Neutrophil (primary cell): ENCODE measurements around the gene ESYT3.
"Not testable (repeated sequence)": the region's sequence is repeated elsewhere in the genome, so short reads cannot be mapped to it uniquely, and the experiment has no call there.

ENCODE experiments used
- H3K27ac ChIP-seq: fragments of 200-600 bp; sonication (generic); 2 replicates; pipeline ENCODE4 v1.5.1; 2016; ENCODE audit warnings: mild to moderate bottlenecking, moderate library complexity
- H3K27me3 ChIP-seq: fragments of 200-600 bp; sonication (generic); 2 replicates; pipeline ENCODE4 v1.6.0; 2016; ENCODE audit warnings: mild to moderate bottlenecking
- H3K36me3 ChIP-seq: fragments of 200-600 bp; sonication (generic); 2 replicates; pipeline ENCODE4 v1.5.1; 2017
- H3K4me1 ChIP-seq, 2 experiments: fragments of 200-600 bp in 1 of 2; sonication (generic) in 1 of 2; 1 replicate in 1 of 2; 2 replicates in 1 of 2; pipeline versions ENCODE4 v1.5.1 to v1.6.1; 2013 to 2016; ENCODE audit warnings: low read depth in 1 of 2, low read length in 1 of 2, mild to moderate bottlenecking in 1 of 2, moderate library complexity in 1 of 2; ENCODE audit not compliant: control insufficient read depth in 1 of 2, insufficient read depth in 1 of 2
- H3K4me3 ChIP-seq, 2 experiments: fragments of 200-600 bp in 1 of 2; sonication (generic) in 1 of 2; 1 replicate in 1 of 2; 2 replicates in 1 of 2; pipeline ENCODE4 v1.5.1; 2013 to 2016; ENCODE audit warnings: low read depth in 1 of 2, low read length in 1 of 2, mild to moderate bottlenecking in 1 of 2, moderate library complexity in 1 of 2
- H3K9me3 ChIP-seq: fragments of 200-600 bp; sonication (generic); 2 replicates; pipeline ENCODE4 v1.5.1; 2016
- CTCF ChIP-seq: fragments of 200-600 bp; sonication (generic); IDR thresholded peaks from 2 replicates; pipeline ENCODE4 v1.5.1; 2016; ENCODE audit warnings: antibody characterized with exemption

The ESYT3 gene

GRCh38 chr3:138426211-138426610 is 8.2 kb upstream of the ESYT3 start:
- no peak overlapping the region for H3K4me3 ChIP-seq
- no peak for TF ChIP-seq CTCF

GRCh38 chr3:138426754-138427153 is 7.7 kb upstream of the ESYT3 start:
- not testable (repeated sequence) for H3K4me3 ChIP-seq, H3K36me3 ChIP-seq, H3K27ac ChIP-seq, H3K9me3 ChIP-seq, H3K4me1 ChIP-seq
- peaks cover 29% of the 10 kb centered on the region for H3K27me3 ChIP-seq

More at GRCh38 chr3:138426211-138426610, 8.2 kb upstream of the ESYT3 start:
- Histone ChIP-seq H3K27me3 (peaks cover 23% of the 10 kb centered on the region), H3K36me3 (no peaks in the 10 kb centered on the region), H3K9me3 (no peaks in the 10 kb centered on the region), H3K4me1 (no peaks in the 10 kb centered on the region), H3K27ac (no peak overlapping the region)

GRCh38 chr3:138429665-138430064 is 4.8 kb upstream of the ESYT3 start:
- H3K9me3 ChIP-seq, result no peaks in the 10 kb centered on the region
- peaks cover 58% of the 10 kb centered on the region for H3K27me3 ChIP-seq
- no peaks in the 10 kb centered on the region for H3K36me3 ChIP-seq
- H3K27ac ChIP-seq, result no peak overlapping the region
- TF ChIP-seq CTCF, result no peak
- peaks cover 9% of the 10 kb centered on the region in 2 experiments for H3K4me1 ChIP-seq
- no peak overlapping the region for H3K4me3 ChIP-seq

- peaks cover 18% of the 10 kb centered on the region in 2 experiments for H3K4me1 ChIP-seq
- no peaks in the 10 kb centered on the region for H3K9me3 ChIP-seq
- H3K27me3 ChIP-seq, result peaks cover 88% of the 10 kb centered on the region
- H3K4me3 ChIP-seq, result no peak overlapping the region
- H3K36me3 ChIP-seq, result no peaks in the 10 kb centered on the region
- H3K27ac ChIP-seq, result no peak overlapping the region
- no peak for TF ChIP-seq CTCF
These were observed 1.7 kb upstream of the ESYT3 start for GRCh38 chr3:138432576-138433240.

- Histone ChIP-seq H3K27ac (no peak overlapping the region), H3K9me3 (no peaks in the 10 kb centered on the region), H3K27me3 (peaks cover 100% of the 10 kb centered on the region), H3K36me3 (no peaks in the 10 kb centered on the region), H3K4me1 (peaks cover 18% of the 10 kb centered on the region in 2 experiments), H3K4me3 (peak overlapping the region in 1 of 2 experiments; percentile 41)
- no peak for TF ChIP-seq CTCF
These were observed 532 bp upstream of the ESYT3 start for GRCh38 chr3:138433892-138434275.

- H3K27me3 ChIP-seq, result peaks cover 99% of the 10 kb centered on the region
- H3K4me3 ChIP-seq, result peak overlapping the region; percentile 15 to 41
- no peak overlapping the region for H3K27ac ChIP-seq
- H3K36me3 ChIP-seq, result no peaks in the 10 kb centered on the region
- peaks cover 18% of the 10 kb centered on the region in 2 experiments for H3K4me1 ChIP-seq
- no peaks in the 10 kb centered on the region for H3K9me3 ChIP-seq
- TF ChIP-seq CTCF, result no peak
These were observed 708 bp downstream of the ESYT3 start for GRCh38 chr3:138434875-138435772.
